ENCODE data around the gene CKB. TPM values are rescaled to one million over a fixed set of nuclear protein-coding genes. Genes with fewer than 3 reads are reported as not detected.
A peak's percentile ranks its signal among the peaks of the same experiment; 100 is the strongest.

The CKB gene
- total RNA-seq, 4 donors from 2014 or later = 453 to 1,624 (median 922) TPM

DNA sequence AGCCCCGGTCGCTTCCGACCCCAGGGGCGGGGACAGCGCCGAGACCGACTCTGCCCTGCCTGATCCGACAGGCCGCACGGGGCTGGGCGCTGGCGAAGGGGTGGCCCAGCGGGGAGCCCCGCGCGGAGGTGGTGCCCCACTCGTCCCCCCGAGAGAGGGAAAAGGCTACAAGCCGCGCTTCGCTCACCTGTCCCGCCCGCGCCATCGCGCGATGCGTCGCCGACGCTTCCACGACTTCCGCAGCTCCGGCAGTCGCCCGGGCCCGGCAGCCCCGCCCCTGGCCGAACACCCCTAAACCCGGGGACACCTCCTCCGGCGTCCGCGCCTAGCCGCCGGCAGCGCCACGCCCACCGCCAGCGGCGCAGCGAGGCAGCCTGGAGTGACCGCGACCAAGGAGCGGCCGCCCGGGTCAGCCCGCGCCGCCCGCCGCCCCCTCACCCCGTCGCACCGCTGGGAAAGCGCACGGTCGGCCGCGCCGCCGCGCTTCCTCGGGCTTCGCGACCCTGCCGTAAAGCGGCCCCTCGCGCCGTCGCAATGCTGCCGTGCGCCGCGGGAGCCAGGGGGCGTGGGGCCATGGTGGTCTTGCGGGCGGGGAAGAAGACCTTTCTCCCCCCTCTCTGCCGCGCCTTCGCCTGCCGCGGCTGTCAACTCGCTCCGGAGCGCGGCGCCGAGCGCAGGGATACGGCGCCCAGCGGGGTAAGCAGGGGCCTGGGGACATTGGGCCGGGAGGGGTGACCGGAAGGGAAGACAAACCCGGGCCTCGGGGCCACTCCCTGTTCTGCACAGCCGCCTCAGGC is 40.0 kb upstream of the CKB start, which contains the start of the genes BAG5 and COA8:
BAG5 (minus strand) TSS at position 229 of the 797 bp plus-strand sequence. CDS start 1,493 bp downstream, outside the sequence.
COA8 (plus strand) TSS at position 532 of the 797 bp plus-strand sequence; CDS start at position 574, 42 bp downstream.
- Histone ChIP-seq H3K4me1 (peaks cover 9 to 87% (median 39%) of the 10 kb centered on the region in 3 donors), H3K9me3 (no peaks in the 10 kb centered on the region), H3K36me3 (peaks cover 0 to 16% of the 10 kb centered on the region in 2 donors), H3K27ac (peak within 1 kb of the TSS; percentile 89 to 99 (median 95)), H3K4me3 (peak within 1 kb of the TSS; percentile 62 to 76), H3K27me3 (no peaks in the 10 kb centered on the region)
- WGBS, 2 donors (ENCODE audit: low coverage in 1 of 2) = no CpG with 5 or more reads among the region's 109 CpGs
- no peak for TF ChIP-seq EP300 (IDR thresholded peaks at IDR 0.05)
- TF ChIP-seq POLR2AphosphoS5 (IDR thresholded peaks at IDR 0.05) = peak; percentile 86
- TF ChIP-seq, protein P1, sequence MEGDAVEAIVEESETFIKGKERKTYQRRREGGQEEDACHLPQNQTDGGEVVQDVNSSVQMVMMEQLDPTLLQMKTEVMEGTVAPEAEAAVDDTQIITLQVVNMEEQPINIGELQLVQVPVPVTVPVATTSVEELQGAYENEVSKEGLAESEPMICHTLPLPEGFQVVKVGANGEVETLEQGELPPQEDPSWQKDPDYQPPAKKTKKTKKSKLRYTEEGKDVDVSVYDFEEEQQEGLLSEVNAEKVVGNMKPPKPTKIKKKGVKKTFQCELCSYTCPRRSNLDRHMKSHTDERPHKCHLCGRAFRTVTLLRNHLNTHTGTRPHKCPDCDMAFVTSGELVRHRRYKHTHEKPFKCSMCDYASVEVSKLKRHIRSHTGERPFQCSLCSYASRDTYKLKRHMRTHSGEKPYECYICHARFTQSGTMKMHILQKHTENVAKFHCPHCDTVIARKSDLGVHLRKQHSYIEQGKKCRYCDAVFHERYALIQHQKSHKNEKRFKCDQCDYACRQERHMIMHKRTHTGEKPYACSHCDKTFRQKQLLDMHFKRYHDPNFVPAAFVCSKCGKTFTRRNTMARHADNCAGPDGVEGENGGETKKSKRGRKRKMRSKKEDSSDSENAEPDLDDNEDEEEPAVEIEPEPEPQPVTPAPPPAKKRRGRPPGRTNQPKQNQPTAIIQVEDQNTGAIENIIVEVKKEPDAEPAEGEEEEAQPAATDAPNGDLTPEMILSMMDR (IDR thresholded peaks at IDR 0.05) = peak in 3 of 4 experiments; percentile 24 to 52 (median 29)
- TF ChIP-seq POLR2A (IDR thresholded peaks at IDR 0.05) = peak; percentile 81 to 82
- ATAC-seq = peak; percentile 79

DNA sequence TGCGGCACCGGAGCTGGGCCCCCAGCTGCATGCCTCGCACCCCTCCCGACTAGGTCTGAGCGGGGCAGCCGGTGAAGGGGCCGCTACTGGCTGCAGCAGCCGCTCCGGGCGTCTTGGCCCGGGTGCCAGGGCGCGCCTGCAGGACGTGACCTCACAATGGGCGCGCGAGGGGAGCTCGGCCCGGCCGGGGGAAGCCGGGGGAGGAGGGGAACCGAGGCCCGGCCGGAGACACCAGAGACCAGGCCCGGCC is 39.5 kb upstream of the CKB start:
- Histone ChIP-seq H3K27me3 (no peaks in the 10 kb centered on the region), H3K36me3 (peaks cover 0 to 16% of the 10 kb centered on the region in 2 donors), H3K4me3 (peak overlapping the region; percentile 62 to 76), H3K4me1 (peaks cover 9 to 87% (median 44%) of the 10 kb centered on the region in 3 donors), H3K9me3 (no peaks in the 10 kb centered on the region), H3K27ac (peak overlapping the region; percentile 89 to 99 (median 95))
- ATAC-seq = peak; percentile 59
- WGBS, 2 donors (ENCODE audit: low coverage in 1 of 2) = no CpG with 5 or more reads among the region's 25 CpGs
- TF ChIP-seq, protein P1 (IDR thresholded peaks at IDR 0.05) = no peak
- TF ChIP-seq EP300 (IDR thresholded peaks at IDR 0.05) (no peak), POLR2AphosphoS5 (IDR thresholded peaks at IDR 0.05) (no peak), POLR2A (IDR thresholded peaks at IDR 0.05) (no peak)

DNA sequence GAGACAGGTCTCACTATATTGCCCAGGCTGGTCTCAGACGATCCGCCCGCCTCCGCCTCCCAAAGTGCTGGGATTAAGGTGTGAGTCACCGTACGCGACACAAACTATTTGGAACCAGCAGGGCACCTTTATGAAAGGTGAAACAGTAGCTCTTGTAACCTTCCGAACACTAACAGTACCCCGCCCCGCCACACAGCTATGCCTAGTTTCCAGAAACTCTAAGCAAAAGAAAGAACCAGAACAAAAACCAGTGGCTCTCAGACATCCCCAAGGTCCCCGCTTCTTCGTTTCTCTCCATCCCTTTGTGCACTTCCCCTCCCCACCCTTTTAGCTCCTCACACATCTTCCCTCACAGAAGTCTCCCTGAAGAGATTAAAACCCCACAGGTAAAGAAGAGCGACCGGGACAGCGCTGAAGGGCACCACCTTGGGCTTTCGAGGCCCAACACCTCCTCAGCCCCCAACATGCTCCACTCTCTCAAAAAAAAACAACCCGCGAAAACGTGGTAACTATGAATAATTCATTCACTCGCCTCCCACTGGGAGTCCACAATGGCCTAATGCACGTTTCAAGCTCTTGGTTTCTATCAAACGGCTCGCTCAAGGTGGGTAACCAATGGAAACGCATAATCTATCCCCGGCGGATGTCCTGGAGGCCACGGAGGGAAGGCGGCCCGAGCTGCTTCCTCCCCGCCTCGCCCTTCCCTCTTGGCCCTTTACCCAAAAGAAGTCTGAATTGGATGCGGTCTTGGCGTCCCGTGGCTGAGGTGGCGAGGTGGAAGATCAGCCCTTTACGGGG is 39.0 kb upstream of the CKB start:
- peaks cover 9 to 87% (median 46%) of the 10 kb centered on the region in 3 donors for H3K4me1 ChIP-seq
- H3K4me3 ChIP-seq = peak overlapping the region; percentile 62 to 76
- ATAC-seq = peak; percentile 18
- peak overlapping the region; percentile 89 to 99 (median 95) for H3K27ac ChIP-seq
- no peaks in the 10 kb centered on the region for H3K9me3 ChIP-seq
- TF ChIP-seq POLR2A (IDR thresholded peaks at IDR 0.05) = no peak
- TF ChIP-seq EP300 (IDR thresholded peaks at IDR 0.05) = no peak
- TF ChIP-seq, protein P1 (IDR thresholded peaks at IDR 0.05) = no peak
- no peaks in the 10 kb centered on the region for H3K27me3 ChIP-seq
- peaks cover 0 to 16% of the 10 kb centered on the region in 2 donors for H3K36me3 ChIP-seq
- WGBS, 2 donors (ENCODE audit: low coverage in 1 of 2) = 3 to 4% methylated on average over 16 of the region's 36 CpGs

DNA sequence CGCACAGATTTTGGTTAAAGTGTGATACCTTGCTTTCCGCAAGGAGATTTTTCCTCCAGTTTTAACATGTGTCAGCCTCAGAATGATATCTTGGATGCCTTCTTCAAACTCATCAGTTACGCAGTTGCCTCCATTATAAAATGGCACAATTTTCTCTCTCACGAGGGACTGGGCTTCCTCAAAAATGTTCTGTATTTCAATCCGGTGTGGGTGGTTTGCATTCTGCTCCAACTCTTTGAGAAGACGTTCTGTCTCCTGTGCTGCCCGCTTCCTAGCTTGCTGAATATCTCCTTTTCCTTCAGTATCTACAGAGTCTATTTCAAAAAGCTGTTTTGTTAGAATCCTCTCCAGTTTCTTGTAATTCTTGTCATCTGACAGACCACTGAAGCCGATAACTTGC is 38.1 kb upstream of the CKB start:
- peaks cover 0 to 16% of the 10 kb centered on the region in 2 donors for H3K36me3 ChIP-seq
- no peak for TF ChIP-seq POLR2AphosphoS5 (IDR thresholded peaks at IDR 0.05)
- TF ChIP-seq, protein P1 (IDR thresholded peaks at IDR 0.05) = no peak
- TF ChIP-seq EP300 (IDR thresholded peaks at IDR 0.05) = no peak
- no peak for TF ChIP-seq POLR2A (IDR thresholded peaks at IDR 0.05)
- H3K9me3 ChIP-seq = no peaks in the 10 kb centered on the region
- H3K4me1 ChIP-seq = peaks cover 9 to 87% (median 46%) of the 10 kb centered on the region in 3 donors
- 66 to 72% methylated on average over 6 to 8 of the region's 8 CpGs for whole genome bisulfite sequencing, 2 donors (ENCODE audit: low coverage in 1 of 2)
- no peak for ATAC-seq
- peak overlapping the region in 1 of 2 donors; percentile 62 for H3K4me3 ChIP-seq
- no peaks in the 10 kb centered on the region for H3K27me3 ChIP-seq
- H3K27ac ChIP-seq = peak overlapping the region; percentile 89 to 99 (median 95)
